ENCODE data around the gene PLD1.

Gene PLD1

DNA sequence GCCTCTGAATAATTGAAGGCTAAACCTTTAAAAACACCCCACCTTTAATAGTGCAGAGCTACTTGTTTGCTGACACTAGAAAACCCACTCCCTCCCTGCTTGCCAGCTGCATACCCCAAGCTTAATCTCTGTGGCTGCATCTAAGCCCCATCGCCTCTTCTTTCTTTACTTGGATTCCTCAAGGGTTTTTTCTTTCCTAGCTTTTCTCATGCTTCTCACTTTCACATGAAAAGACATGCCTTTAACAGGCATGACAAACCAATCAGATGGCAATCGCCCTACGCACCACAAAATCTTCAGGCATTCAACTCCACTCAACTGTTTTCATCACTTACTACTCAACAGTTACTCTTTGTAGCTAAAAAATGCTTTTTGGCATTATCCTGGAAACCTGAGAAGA lies 77.5 kb downstream of the PLD1 start:
- no peak for TF ChIP-seq POLR2AphosphoS5 (IDR thresholded peaks at IDR 0.05; ENCODE audit: low read depth, low read length)
- TF ChIP-seq FOXP2 (optimal IDR thresholded peaks at IDR 0.05; ENCODE audit: borderline replicate concordance, extremely low read depth, extremely low read length, insufficient read depth), result no peak
- TF ChIP-seq, protein P1, sequence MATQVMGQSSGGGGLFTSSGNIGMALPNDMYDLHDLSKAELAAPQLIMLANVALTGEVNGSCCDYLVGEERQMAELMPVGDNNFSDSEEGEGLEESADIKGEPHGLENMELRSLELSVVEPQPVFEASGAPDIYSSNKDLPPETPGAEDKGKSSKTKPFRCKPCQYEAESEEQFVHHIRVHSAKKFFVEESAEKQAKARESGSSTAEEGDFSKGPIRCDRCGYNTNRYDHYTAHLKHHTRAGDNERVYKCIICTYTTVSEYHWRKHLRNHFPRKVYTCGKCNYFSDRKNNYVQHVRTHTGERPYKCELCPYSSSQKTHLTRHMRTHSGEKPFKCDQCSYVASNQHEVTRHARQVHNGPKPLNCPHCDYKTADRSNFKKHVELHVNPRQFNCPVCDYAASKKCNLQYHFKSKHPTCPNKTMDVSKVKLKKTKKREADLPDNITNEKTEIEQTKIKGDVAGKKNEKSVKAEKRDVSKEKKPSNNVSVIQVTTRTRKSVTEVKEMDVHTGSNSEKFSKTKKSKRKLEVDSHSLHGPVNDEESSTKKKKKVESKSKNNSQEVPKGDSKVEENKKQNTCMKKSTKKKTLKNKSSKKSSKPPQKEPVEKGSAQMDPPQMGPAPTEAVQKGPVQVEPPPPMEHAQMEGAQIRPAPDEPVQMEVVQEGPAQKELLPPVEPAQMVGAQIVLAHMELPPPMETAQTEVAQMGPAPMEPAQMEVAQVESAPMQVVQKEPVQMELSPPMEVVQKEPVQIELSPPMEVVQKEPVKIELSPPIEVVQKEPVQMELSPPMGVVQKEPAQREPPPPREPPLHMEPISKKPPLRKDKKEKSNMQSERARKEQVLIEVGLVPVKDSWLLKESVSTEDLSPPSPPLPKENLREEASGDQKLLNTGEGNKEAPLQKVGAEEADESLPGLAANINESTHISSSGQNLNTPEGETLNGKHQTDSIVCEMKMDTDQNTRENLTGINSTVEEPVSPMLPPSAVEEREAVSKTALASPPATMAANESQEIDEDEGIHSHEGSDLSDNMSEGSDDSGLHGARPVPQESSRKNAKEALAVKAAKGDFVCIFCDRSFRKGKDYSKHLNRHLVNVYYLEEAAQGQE (IDR thresholded peaks at IDR 0.05; ENCODE audit: insufficient read depth in 1 of 2, low read depth in 2 of 2, low read length in 2 of 2), result no peak
- TF ChIP-seq SIN3A (IDR thresholded peaks at IDR 0.05; ENCODE audit: borderline replicate concordance, insufficient read depth, low read length), result no peak
- TF ChIP-seq TAF1 (IDR thresholded peaks at IDR 0.05; ENCODE audit: borderline replicate concordance, insufficient read depth, low read length), result no peak

DNA sequence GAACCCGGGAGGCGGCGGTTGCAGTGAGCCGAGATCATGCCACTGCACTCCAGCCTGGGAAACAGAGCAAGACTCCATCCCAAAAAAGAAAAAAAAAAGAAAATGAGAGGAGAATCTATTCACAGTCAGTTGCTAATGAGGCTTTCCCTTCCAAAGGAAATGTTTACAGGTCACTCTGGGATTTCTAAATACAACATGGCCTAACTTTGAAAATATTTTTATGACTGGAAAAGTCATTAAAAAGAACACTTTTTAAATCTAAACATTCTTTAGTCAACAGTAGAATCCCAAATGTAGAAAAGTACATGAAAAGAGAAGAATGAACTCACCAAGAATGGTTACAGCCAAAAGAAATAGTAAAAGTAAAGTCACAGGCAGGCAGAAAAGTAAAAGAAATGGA lies 78.6 kb downstream of the PLD1 start:
- TF ChIP-seq TAF1 (IDR thresholded peaks at IDR 0.05; ENCODE audit: borderline replicate concordance, insufficient read depth, low read length) (no peak), SIN3A (IDR thresholded peaks at IDR 0.05; ENCODE audit: borderline replicate concordance, insufficient read depth, low read length) (no peak), FOXP2 (optimal IDR thresholded peaks at IDR 0.05; ENCODE audit: borderline replicate concordance, extremely low read depth, extremely low read length, insufficient read depth) (no peak), POLR2AphosphoS5 (IDR thresholded peaks at IDR 0.05; ENCODE audit: low read depth, low read length) (no peak)
- TF ChIP-seq, protein P1 (IDR thresholded peaks at IDR 0.05; ENCODE audit: insufficient read depth in 1 of 2, low read depth in 2 of 2, low read length in 2 of 2), result no peak

DNA sequence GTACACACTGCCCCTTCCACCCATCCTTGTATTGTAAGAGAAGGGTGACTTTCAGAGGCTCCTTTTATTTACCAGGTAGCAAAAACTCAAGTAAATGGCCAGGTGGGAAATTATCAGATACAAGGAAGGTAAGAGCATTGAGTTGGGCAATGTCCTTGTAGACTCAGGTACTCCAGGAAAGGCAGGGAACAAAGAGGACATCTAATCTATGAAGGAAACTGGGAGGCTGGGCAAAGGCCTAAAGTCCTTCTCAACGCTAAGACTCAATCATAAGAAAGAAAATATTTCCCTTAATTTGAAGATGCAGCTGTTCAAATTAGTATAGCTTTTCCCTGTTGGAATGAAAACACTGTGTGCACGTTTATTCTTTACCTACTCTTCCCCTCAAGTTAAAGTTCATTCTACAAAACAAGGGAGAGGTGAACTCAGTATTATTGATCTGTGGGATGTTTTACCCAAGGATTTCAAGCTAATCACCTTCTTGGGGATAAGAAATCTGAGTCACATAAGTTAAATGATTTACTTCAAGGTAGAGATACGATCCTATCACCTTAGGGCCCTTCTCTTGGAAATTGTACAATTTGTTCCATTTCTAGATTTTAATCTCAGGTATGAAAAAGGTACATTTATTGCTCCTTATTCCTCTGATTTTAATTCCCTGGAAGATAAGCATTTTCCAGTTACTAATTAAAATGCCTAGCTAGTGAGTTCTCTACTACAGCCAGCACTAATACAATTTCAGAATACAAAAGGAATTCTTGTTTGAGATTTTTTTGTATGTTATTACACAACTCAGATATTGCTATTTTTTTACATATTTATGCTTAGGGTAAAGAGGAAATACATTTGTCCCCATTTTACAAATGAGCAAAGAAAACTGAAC lies 80.6 kb downstream of the PLD1 start:
- no peak for TF ChIP-seq POLR2AphosphoS5 (IDR thresholded peaks at IDR 0.05; ENCODE audit: low read depth, low read length)
- TF ChIP-seq TAF1 (IDR thresholded peaks at IDR 0.05; ENCODE audit: borderline replicate concordance, insufficient read depth, low read length), result no peak
- TF ChIP-seq SIN3A (IDR thresholded peaks at IDR 0.05; ENCODE audit: borderline replicate concordance, insufficient read depth, low read length), result no peak
- no peak for TF ChIP-seq FOXP2 (optimal IDR thresholded peaks at IDR 0.05; ENCODE audit: borderline replicate concordance, extremely low read depth, extremely low read length, insufficient read depth)

DNA sequence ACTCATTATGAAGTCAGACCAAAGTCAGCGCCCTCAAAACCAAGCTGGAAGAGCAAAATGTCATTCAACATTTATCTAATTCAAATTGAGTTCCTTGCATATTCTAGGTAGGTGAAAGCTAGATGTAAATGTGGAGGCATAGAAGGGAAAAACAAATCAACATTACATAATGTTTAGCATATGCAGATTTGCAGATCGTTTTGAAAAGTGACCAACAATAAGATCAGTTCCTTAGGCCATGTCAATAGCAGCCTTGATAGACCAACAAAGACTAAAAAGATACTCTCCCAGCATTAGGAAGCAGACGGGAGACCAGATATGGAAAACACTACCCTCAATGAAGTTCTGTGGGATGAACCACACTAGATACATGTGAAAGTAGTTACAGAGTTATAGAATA lies 83.0 kb downstream of the PLD1 start:
- TF ChIP-seq SIN3A (IDR thresholded peaks at IDR 0.05; ENCODE audit: borderline replicate concordance, insufficient read depth, low read length), result no peak

DNA sequence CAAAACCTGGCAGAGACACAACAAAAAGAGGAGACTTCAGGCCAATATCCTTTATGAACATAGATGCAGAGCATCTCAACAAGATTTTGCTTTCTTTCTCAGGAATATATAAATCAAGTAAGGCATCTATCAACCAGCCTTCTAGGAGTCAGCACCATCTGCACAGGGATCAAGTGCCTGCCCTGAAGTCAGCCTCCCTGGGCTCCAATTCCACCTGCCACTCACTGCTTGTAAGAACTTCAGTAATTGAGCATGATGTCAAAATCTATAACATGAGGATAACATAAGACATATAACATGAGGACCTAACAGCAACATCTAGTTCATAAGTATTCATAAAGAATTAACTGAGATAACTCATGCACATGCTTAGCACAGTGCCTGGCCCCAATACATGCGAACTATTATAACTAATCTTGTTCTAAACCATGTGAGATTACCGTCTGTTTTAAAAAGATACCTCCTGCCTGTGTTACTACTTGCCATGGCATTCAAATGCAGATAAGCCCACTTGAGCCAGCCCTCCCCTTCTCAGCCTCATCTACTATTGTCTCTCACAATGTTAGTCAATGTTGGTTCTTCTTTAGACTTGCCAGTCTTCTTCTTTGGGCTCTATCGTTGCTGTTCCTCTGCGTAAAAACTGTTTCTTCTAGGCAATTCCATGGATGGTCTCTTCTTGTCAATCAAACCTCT lies 91.6 kb downstream of the PLD1 start:
- no peak for TF ChIP-seq SIN3A (IDR thresholded peaks at IDR 0.05; ENCODE audit: borderline replicate concordance, insufficient read depth, low read length)
- TF ChIP-seq FOXP2 (optimal IDR thresholded peaks at IDR 0.05; ENCODE audit: borderline replicate concordance, extremely low read depth, extremely low read length, insufficient read depth), result no peak
- TF ChIP-seq, protein P1 (IDR thresholded peaks at IDR 0.05; ENCODE audit: insufficient read depth in 1 of 2, low read depth in 2 of 2, low read length in 2 of 2), result no peak
- no peak for TF ChIP-seq TAF1 (IDR thresholded peaks at IDR 0.05; ENCODE audit: borderline replicate concordance, insufficient read depth, low read length)
- TF ChIP-seq POLR2AphosphoS5 (IDR thresholded peaks at IDR 0.05; ENCODE audit: low read depth, low read length), result no peak

DNA sequence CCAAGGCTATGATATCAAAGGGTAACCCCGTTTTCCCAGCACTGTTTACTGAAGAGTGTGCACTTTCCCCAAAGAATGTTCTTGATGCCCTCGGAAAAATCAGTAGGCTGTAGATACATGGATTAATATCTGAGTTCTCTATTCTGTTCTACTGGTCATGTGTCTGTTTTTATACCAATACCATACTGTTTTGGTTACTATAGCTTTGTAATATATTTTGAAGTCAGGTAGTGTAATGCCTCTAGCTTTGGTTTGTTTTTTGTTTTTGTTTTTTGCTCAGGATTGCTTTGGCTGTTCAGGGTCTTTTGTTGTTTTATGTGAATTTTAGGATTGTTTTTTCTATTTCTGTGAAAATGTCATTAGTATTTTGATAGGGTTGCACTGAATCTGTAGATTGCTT lies 95.1 kb downstream of the PLD1 start:
- TF ChIP-seq, protein P1 (IDR thresholded peaks at IDR 0.05; ENCODE audit: insufficient read depth in 1 of 2, low read depth in 2 of 2, low read length in 2 of 2), result no peak
- TF ChIP-seq POLR2AphosphoS5 (IDR thresholded peaks at IDR 0.05; ENCODE audit: low read depth, low read length) (no peak), FOXP2 (optimal IDR thresholded peaks at IDR 0.05; ENCODE audit: borderline replicate concordance, extremely low read depth, extremely low read length, insufficient read depth) (no peak), TAF1 (IDR thresholded peaks at IDR 0.05; ENCODE audit: borderline replicate concordance, insufficient read depth, low read length) (no peak), SIN3A (IDR thresholded peaks at IDR 0.05; ENCODE audit: borderline replicate concordance, insufficient read depth, low read length) (no peak)
